GM19452 (cell line): Measurements from ENCODE around the gene FA2H.
A peak's percentile ranks its signal among the peaks of the same experiment; 100 is the strongest.
"Not testable (repeated sequence)": the region's sequence is repeated elsewhere in the genome, so short reads cannot be mapped to it uniquely, and the experiment has no call there.

Source experiments
- ATAC-seq: cut with Tn5 transposase; IDR thresholded peaks from one replicate; pipeline ENCODE4 v1.9.1; 2021; ENCODE audit not compliant: unreplicated experiment

FA2H gene, protein sequence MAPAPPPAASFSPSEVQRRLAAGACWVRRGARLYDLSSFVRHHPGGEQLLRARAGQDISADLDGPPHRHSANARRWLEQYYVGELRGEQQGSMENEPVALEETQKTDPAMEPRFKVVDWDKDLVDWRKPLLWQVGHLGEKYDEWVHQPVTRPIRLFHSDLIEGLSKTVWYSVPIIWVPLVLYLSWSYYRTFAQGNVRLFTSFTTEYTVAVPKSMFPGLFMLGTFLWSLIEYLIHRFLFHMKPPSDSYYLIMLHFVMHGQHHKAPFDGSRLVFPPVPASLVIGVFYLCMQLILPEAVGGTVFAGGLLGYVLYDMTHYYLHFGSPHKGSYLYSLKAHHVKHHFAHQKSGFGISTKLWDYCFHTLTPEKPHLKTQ

GRCh38 chr16:74774223-74775139, at the start of gene FA2H:
FA2H (minus strand) TSS chr16:74774820; CDS start chr16:74774755, 65 bp downstream.
- ATAC-seq, result peak; percentile 87

- ATAC-seq, result no peak
These were observed 43.2 kb upstream of the FA2H start for GRCh38 chr16:74817851-74818250.

DNA sequence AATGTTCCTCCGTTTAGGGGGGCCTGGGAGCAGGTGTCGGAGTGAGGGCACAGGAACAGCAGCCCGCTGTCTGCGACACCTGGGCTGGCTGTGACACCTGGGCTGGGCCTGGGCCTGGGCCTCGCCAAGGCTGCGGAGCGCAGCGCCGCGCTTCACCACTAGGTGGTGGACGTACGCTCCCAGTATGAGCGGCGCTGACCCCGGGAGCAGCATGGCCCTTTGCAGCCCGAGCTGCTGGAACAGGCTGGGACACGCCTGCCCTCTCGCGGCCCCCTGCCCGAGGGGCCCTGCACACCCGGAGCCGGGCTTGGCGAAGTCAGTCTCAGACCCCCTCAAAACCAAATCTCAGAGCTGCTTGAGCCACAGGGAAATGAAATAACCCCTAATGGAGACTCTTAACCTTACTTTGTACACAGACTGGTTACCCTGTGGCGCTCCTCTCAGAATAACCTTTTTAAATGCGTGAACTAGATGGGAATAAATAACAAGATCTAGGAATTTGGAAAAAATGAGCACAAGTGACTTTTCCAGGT, 38.6 kb upstream of the FA2H start:
- ATAC-seq, result peak; percentile 100

DNA sequence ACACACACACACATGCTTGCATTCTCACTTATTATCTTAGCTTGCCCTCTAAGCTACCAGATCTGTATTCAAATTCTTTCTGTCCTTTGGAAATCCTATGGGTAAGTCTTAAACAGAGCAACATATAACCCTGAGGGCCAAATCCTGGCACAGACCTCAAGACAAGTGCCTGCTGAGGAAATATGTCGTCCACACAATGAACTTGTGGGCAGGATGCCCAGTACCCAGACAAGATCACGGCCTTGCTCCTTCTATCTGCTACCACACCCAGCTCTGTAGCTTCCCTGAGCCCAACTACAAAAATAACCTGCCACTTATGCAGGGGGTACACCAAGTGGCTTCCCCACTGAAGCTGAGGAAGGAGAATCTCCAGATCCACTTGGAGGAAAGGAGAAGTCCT, 37.3 kb upstream of the FA2H start:
- ATAC-seq, result no peak

DNA sequence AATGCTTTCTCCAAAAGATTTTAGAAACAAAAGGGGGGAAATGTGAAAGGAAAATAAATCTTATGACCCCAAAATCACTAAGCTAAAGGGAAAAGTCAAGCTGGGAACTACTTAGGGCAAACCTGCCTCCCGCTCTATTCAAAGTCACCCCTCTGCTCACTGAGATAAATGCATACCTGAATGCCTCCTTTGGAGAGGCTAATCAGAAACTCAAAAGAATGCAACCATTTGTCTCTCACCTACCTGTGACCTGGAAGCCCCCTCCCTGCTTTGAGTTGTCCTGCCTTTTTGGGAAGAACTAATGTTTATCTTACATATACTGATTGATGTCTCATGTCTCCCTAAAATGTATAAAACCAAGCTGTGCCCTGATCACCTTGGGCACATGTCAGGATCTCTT, 36.6 kb upstream of the FA2H start:
- not testable (repeated sequence) for ATAC-seq

GRCh38 chr16:74807052-74807646, 32.5 kb upstream of the FA2H start:
- ATAC-seq, result no peak

GRCh38 chr16:74800216-74800871, 25.7 kb upstream of the FA2H start:
- ATAC-seq, result no peak

GRCh38 chr16:74797414-74797813, 22.8 kb upstream of the FA2H start:
- ATAC-seq, result no peak

DNA sequence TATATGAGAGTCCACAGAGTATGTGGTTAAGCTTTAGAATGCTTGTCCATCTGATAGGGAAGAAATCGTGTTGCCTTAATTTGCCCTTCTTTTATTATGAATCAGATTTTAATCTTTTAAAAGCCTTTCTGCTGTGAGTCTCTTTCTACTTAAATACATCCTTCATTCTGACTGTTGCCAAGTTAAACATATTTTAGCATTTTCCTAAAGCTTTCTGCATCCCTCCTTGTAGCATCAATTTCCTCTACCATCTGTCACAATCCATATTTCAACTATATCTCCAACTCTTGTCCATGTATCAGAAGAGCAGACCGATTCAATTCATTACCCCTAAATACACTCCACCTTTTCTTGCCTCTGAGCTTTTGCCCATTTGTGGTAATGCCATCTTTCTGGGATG, 20.5 kb upstream of the FA2H start:
- no peak for ATAC-seq

DNA sequence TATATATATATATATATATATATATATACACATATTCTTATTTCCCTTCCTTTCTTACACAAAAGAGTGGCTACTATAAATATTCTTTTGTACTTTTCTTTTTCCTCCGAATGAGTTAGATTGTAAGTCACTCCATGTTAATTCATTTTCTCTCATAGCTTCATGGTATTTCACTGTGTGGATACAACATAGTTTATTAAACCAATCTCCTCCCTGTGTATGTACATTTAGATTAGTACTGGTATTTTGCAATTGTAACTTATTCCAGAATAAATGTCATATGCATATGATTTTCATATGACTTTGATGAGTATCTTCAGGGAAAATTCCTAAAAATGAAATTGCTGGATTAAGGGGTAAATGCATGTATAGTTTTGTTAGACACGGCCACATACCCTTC, 20.0 kb upstream of the FA2H start:
- no peak for ATAC-seq

DNA sequence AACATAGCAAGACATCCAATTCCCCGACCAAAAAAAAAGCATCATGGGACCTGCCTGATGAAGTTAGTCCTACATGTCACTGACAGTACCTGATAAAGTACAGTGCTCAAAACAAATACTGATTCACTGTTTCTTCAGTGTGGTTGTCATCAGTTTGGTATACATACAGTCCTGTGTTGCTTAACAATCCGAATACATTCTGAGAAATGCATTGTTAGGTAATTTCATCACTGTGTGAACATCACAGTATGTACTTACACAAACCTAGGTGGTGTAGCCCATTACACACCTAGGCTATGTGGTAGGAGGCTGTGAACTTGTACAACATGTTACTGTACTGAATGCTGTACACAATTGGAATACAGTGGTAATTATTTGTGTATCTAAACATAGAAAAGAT, 19.0 kb upstream of the FA2H start:
- ATAC-seq, result no peak

DNA sequence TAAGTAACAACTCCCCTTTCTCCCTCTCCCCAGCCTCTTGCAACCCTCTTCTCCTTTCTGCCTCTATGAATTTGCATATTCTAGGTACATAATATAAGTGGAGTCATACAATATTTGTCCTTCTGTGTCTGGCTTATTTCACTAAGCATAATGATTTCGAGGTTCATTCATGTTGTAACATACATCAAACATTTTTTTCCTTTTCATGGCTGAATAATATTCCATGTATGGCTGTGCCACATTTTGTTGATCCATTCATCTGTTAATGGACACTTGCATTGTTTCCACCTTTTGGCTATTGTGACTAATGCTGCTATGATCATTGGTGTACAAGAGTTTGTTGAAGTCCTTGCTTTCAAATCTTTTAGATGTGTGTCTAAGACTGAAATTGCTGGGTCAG, 17.6 kb upstream of the FA2H start:
- ATAC-seq, result no peak

DNA sequence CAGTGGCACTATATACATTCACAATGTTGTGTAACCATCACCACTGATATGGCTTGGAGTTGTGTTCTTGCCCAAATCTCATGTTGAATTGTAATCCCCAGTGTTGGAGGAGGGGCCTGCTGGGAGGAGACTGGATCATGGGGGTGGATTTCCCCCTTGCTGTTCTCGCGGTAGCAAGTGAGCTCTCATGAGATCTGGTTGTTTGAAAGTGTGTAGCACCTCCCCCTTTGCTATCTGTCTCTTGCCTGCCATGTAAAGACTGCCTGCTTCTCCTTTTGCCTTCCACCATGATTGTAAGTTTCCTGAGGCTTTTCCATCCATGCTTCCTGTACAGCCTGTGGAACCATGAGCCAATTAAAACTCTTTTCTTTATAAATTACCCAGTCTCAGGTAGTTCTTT, 17.1 kb upstream of the FA2H start:
- not testable (repeated sequence) for ATAC-seq

- no peak for ATAC-seq
These were observed 13.5 kb upstream of the FA2H start for GRCh38 chr16:74788108-74788507.

GRCh38 chr16:74785031-74785430, 10.4 kb upstream of the FA2H start:
- no peak for ATAC-seq

DNA sequence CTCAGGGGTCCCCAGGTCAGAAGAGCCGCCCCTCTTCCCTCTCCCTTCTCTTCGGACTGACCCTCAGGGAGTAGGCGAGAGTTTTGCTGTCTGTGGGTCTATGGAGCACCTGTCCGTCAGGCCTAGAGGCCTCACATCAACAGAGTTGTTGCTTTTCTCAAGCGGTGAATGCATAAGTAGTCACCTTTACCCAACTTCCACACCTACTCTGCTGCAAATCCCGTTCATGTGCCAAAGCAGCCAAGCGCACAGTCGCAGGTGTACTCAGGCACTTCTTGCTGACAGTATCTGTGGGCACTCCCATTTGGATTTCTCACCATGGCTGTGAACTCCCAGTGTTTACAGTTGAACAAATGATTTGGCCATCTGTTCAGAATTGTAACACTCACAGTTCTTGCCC, 4.0 kb upstream of the FA2H start:
- ATAC-seq, result no peak

- no peak for ATAC-seq
These were observed 2.3 kb upstream of the FA2H start for GRCh38 chr16:74776926-74777325.

DNA sequence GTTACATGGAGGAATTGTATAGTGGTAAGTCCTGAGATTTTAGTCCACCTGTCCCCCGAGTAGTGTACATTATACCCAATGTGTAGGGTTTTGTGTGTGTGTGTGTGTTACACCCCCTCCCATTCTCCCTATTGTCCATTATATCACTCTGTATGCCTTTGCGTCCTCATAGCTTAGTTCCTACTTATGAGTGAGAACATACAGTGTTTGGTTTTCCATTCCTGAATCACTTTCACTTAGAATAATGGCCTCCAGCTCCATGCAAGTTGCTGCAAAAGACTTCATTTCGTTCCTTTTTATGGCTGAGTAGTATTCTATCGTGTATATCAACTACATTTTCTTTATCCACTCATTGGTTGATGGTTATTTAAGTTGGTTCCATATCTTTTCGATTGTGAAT, 635 bp upstream of the FA2H start:
- no peak for ATAC-seq

DNA sequence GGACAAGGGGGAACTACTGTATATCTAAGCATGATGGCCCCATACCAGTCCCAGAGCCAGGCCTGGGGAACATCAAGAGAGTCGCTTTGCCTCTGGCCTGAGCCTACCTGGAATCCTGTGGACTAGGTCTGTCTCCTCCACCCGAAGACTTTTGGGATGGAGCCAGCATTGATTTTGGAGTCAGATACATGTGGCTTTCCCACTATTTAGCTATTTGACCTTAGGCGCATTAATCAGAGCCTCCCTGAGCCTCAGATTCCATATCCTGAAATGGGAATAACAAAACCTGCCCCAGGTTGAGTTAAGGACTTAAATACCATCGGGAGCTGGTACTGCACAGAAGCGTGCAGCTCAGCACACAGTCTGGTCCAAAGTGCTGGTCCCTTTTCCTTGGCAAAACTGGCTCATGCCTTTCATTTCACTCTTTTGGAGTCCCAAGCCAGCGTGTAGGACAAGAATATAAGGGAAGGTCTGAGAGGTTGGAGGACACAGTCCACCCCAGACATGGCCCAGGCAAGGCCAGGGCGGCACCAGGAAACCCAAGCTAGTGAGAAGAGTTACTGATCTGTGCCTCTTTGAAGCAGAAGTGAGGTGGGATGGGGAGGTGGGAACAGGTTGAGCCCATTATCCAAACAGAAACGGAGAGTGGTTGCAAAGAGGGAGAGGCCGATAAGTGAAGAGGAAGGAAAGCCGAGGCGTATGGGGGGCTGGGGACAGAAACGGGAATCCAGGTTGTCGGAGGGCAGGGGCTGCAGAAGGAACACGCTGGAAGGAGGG, 986 bp downstream of the FA2H start:
- ATAC-seq, result no peak

GRCh38 chr16:74771656-74772315, 2.8 kb downstream of the FA2H start:
- peak; percentile 60 for ATAC-seq
